HCT116 (cell line): ENCODE results near the gene SOD1. TPM values are rescaled to one million over a fixed set of nuclear protein-coding genes. Genes with fewer than 3 reads are reported as not detected.
"Not testable (repeated sequence)": the region's sequence is repeated elsewhere in the genome, so short reads cannot be mapped to it uniquely, and the experiment has no call there.

Experiments
- ATAC-seq: fragments of 200-7000 bp; cut with Tn5 transposase; 2 replicates; pipeline ENCODE4 v1.9.1; 2020; ENCODE audit warnings: mild to moderate bottlenecking, moderate library complexity
- BruUV-seq: library from RNA; stranded (reverse); fragments of 400-500 nt; replicated peaks from 2 replicates; lab custom pipeline; 2021; lab: Mats Ljungman, UMichigan
- CTCF ChIA-PET: fragments of 300-600 bp; sonication (Branson Sonifier 250); formaldehyde crosslinking; loops from one replicate; lab custom pipeline; 2021; ENCODE audit warnings: antibody characterized with exemption; lab: Charles Lee
- POLR2A ChIA-PET: fragments of 300-600, 350-600 bp; sonication (Branson Sonifier 250); formaldehyde crosslinking; loops from one replicate; lab custom pipeline; 2021; ENCODE audit warnings: antibody characterized with exemption; lab: Charles Lee
- RAD21 ChIA-PET, 2 experiments: fragments of 300-600 bp; sonication (Branson Sonifier 250); formaldehyde crosslinking; loops; one replicate each; lab custom pipeline; 2023; ENCODE audit warnings: low total read pairs in 2 of 2; ENCODE audit not compliant: uncharacterized antibody in 2 of 2, unreplicated experiment in 2 of 2, low non-redundant PET in 1 of 2; lab: Charles Lee
- DNase-seq: peaks from one replicate; pipeline ENCODE4 v3.0.0-alpha.2; 2010; ENCODE audit warnings: low read depth, low spot score
- H2AFZ ChIP-seq: fragments of 200-600 bp; shearing (Covaris generic), sonication (generic); 2 replicates; pipeline ENCODE4 v1.6.1; 2017; ENCODE audit warnings: low read depth, mixed run types, mixed read lengths, antibody characterized with exemption, low read length; ENCODE audit not compliant: poor library complexity, severe bottlenecking
- H3K27ac ChIP-seq: 2 replicates; pipeline ENCODE4 v1.5.1; 2012; ENCODE audit warnings: low read depth, low read length
- H3K27me3 ChIP-seq: fragments of 200-600 bp; sonication (generic); 2 replicates; pipeline ENCODE4 v1.6.1; 2016; ENCODE audit warnings: mixed run types, low read length, mixed read lengths; ENCODE audit not compliant: insufficient read depth
- H3K36me3 ChIP-seq, 2 experiments: fragments of 200-500 bp in 1 of 2; fragments of 200-600 bp in 1 of 2; sonication (Bioruptor generic) in 1 of 2; sonication (generic) in 1 of 2; 2 replicates each; pipeline versions ENCODE4 v1.5.1 to v1.6.1; 2014 to 2016; ENCODE audit warnings: low read length in 2 of 2, inconsistent platforms in 1 of 2, mixed read lengths in 1 of 2, mixed run types in 1 of 2; ENCODE audit not compliant: insufficient read depth in 2 of 2, control insufficient read depth in 1 of 2
- H3K4me1 ChIP-seq, 2 experiments: fragments of 200-600 bp in 1 of 2; sonication (generic) in 1 of 2; 2 replicates each; pipeline versions ENCODE4 v1.5.1 to v1.6.1; 2012 to 2017; ENCODE audit warnings: low read length in 2 of 2, inconsistent platforms in 1 of 2, mild to moderate bottlenecking in 1 of 2, mixed read lengths in 1 of 2, mixed run types in 1 of 2, moderate library complexity in 1 of 2; ENCODE audit not compliant: insufficient read depth in 2 of 2, control insufficient read depth in 1 of 2
- H3K4me2 ChIP-seq: fragments of 200-600 bp; sonication (generic); 2 replicates; pipeline ENCODE4 v1.6.1; 2017; ENCODE audit warnings: mixed run types, low read length, mixed read lengths
- H3K4me3 ChIP-seq, 2 experiments: fragments of 200-600 bp in 1 of 2; sonication (generic) in 1 of 2; replicated peaks in 1 of 2; 2 replicates each; pipeline ENCODE4 v1.5.1; 2011 to 2016; ENCODE audit warnings: low read length in 2 of 2, control low read depth in 1 of 2, low read depth in 1 of 2, mild to moderate bottlenecking in 1 of 2, mixed read lengths in 1 of 2, mixed run types in 1 of 2
- H3K79me2 ChIP-seq: fragments of 200-600 bp; sonication (generic); 2 replicates; pipeline ENCODE4 v1.6.1; 2017; ENCODE audit warnings: mild to moderate bottlenecking, mixed run types, low read length, moderate library complexity, mixed read lengths; ENCODE audit not compliant: insufficient read depth
- H3K9ac ChIP-seq: fragments of 200-600 bp; sonication (generic); 2 replicates; pipeline ENCODE4 v1.6.1; 2016; ENCODE audit warnings: low read length, mixed read lengths
- H3K9me2 ChIP-seq: fragments of 200-600 bp; sonication (generic), shearing (Covaris generic); 2 replicates; pipeline ENCODE4 v1.6.1; 2017; ENCODE audit warnings: mixed run types, mild to moderate bottlenecking, moderate library complexity; ENCODE audit not compliant: insufficient read depth
- H3K9me3 ChIP-seq, 2 experiments: fragments of 200-500 bp in 1 of 2; fragments of 200-600 bp in 1 of 2; sonication (Bioruptor generic) in 1 of 2; sonication (generic) in 1 of 2; 2 replicates each; pipeline ENCODE4 v1.6.1; 2014 to 2017; ENCODE audit warnings: low read length in 2 of 2, mixed read lengths in 2 of 2, inconsistent platforms in 1 of 2, low read depth in 1 of 2, mild to moderate bottlenecking in 1 of 2, mixed run types in 1 of 2, moderate library complexity in 1 of 2; ENCODE audit not compliant: control insufficient read depth in 1 of 2, insufficient read depth in 1 of 2
- H4K20me1 ChIP-seq: fragments of 200-600 bp; sonication (generic), shearing (Covaris generic); 2 replicates; pipeline ENCODE4 v1.6.1; 2017; ENCODE audit warnings: mixed run types, mild to moderate bottlenecking, moderate library complexity; ENCODE audit not compliant: insufficient read depth
- CEBPB ChIP-seq: IDR thresholded peaks from 2 replicates; pipeline ENCODE4 v1.6.1; 2012; ENCODE audit warnings: low read depth
- EGR1 ChIP-seq: IDR thresholded peaks from 2 replicates; pipeline ENCODE4 v1.6.1; 2012; ENCODE audit warnings: low read depth
- ELF1 ChIP-seq: IDR thresholded peaks from 2 replicates; pipeline ENCODE4 v1.6.1; 2012; ENCODE audit warnings: low read depth, borderline replicate concordance
- SIN3A ChIP-seq: IDR thresholded peaks from 2 replicates; pipeline ENCODE4 v1.6.1; 2012; ENCODE audit warnings: low read depth
- ZFX ChIP-seq: fragments of 450-650 bp; IDR thresholded peaks from 2 replicates; pipeline ENCODE4 v1.6.1; 2017
- intact Hi-C: fragments of 100-400 bp; cut with micrococcal nuclease; formaldehyde crosslinking; loops from 2 replicates; pipeline ENCODE4 v1.10.0; 2022
- total RNA-seq: library from RNA; stranded (reverse); gene quantifications from one replicate; pipeline ENCODE4 v1.2.1, GENCODE V29; 2021; ENCODE audit not compliant: unreplicated experiment

Gene SOD1
- total RNA-seq, 1 experiment from 2014 or later, result 419 TPM

DNA sequence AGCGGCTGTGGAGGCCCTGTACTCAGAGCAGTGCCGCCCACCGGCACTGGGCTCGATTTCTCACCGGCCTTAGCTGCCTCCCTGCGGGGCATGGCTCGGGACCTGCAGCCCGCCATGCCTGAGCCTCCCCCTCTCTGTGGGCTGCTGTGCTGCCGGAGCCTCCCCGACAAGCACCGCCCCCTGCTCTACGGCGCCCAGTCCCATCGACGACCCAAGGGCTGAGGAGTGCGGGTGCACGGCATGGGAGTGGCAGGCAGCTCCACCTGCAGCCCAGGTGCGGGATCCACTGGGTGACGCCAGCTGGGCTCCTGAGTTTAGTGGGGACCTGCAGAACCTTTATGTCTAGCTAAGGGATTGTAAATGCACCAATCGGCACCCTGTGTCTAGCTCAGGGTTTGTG lies 5.2 kb upstream of the SOD1 start:
- ATAC-seq, result no peak

DNA sequence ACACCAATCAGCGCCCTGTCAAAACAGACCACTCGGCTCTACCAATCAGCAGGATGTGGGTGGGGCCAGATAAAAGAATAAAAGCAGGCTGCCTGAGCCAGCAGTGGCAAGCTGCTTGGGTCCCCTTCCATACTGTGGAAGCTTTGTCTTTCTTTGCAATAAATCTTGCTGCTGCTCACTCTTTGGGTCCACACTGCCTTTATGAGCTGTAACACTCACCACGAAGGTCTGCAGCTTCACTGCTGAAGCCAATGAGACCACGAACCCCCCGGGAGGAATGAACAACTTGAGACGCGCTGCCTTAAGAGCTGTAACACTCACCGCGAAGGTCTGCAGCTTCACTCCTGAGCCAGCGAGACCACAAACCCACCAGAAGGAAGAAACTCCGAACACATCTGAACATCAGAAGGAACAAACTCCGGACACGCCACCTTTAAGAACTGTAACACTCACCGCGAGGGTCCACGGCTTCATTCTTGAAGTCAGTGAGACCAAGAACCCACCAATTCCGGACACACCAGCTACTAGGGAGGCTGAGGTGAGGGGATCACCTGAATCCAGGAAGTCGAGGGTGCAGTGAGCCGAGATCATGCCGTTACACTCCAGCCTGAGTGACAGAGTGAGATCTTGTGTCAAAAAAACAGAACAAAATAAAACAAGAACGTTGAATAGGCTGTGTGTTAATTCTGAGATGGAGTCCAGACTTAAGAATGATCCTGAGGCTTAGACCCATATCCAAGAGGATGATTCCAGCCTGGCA lies 4.5 kb upstream of the SOD1 start:
- H3K27me3 ChIP-seq, H2AFZ ChIP-seq, ATAC-seq, H3K4me2 ChIP-seq, H3K9me3 ChIP-seq, DNase-seq, H3K9me2 ChIP-seq, CTCF ChIA-PET, BruUV-seq, H3K9ac ChIP-seq, intact Hi-C loops, RAD21 ChIA-PET, H3K36me3 ChIP-seq, POLR2A ChIA-PET, H3K27ac ChIP-seq, H3K4me3 ChIP-seq, H4K20me1 ChIP-seq, H3K79me2 ChIP-seq: not testable (repeated sequence)
- H3K4me1 ChIP-seq, result peaks cover 0 to 12% of the 10 kb centered on the region in 2 experiments; a peak in 2 of 4 replicates

More for the DNA sequence above, 5.2 kb upstream of the SOD1 start:
- Histone ChIP-seq H3K9me3 (no peaks in the 10 kb centered on the region), H4K20me1 (no peaks in the 10 kb centered on the region), H3K4me3 (no peak overlapping the region), H3K79me2 (no peaks in the 10 kb centered on the region), H2AFZ (no peak overlapping the region), H3K4me1 (peaks cover 0 to 12% of the 10 kb centered on the region in 2 experiments; a peak in 2 of 4 replicates), H3K9ac (no peak overlapping the region), H3K27me3 (no peaks in the 10 kb centered on the region), H3K36me3 (no peaks in the 10 kb centered on the region), H3K27ac (no peak overlapping the region), H3K9me2 (no peaks in the 10 kb centered on the region), H3K4me2 (no peak overlapping the region)
- RAD21 ChIA-PET, result no interaction called here
- intact Hi-C loops, result no loop called here
- CTCF ChIA-PET, result no interaction called here
- BruUV-seq, result no TSS peak
- DNase-seq, result no peak
- TF ChIP-seq CEBPB (no peak), ZFX (no peak), ELF1 (no peak), SIN3A (no peak), EGR1 (no peak)
- POLR2A ChIA-PET, result no interaction called here
